ENCODE measurements around the gene SIL1. TPM values are rescaled to one million over a fixed set of nuclear protein-coding genes. Genes with fewer than 3 reads are reported as not detected.
A peak's percentile ranks its signal among the peaks of the same experiment; 100 is the strongest.

The SIL1 gene

DNA sequence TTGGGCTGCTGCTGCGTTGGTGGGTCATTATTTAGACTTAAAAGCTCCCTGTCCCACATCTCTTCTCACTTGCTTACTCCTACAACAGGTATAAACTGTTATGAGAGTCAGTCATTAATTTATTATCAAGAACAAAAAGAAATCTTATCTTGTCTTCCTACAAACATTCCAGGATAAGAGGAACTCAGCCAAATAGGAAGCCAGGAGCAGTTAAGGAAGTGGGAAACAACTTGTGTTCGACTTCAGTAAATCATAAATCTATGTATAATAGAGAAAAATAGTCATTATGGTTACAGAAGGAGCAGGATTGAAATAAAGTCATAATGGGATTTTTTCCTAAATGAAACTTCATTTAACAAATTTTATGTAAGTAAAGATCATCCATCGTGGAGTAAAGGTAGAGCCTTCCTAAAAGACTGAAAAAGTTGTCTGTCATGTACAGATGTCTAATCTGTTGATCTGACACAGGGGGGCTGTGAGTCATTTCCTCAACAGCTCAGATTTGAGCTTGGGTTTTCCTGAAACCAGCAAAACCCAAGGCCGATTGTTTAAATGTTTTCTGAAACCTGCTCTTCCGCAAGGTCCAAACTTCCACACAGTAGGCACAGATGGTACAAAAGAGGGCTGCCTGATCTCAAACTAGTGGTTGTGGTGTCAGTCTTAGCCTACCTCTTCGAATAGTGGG lies 297.7 kb downstream of the SIL1 start:
- Histone ChIP-seq H3K79me1 (replicated peaks; ENCODE audit: low read length, poor library complexity, severe bottlenecking) (peaks cover 12% of the 10 kb centered on the region), H3K27me3 (ENCODE audit: control insufficient read depth in 1 of 2, insufficient read depth in 1 of 2, low read length in 2 of 2) (no peaks in the 10 kb centered on the region), H3K36me3 (ENCODE audit: control insufficient read depth in 1 of 2, insufficient read depth in 2 of 2, low read depth in 1 of 2, low read length in 2 of 2) (peaks cover 12 to 65% of the 10 kb centered on the region in 2 experiments), H2BK15ac (ENCODE audit: low read depth, poor library complexity, severe bottlenecking) (no peak overlapping the region), H3K18ac (ENCODE audit: low read depth in 1 of 2, low read length in 2 of 2) (peak overlapping the region in 1 of 2 experiments; percentile 66), H2BK120ac (ENCODE audit: low read depth, low read length) (no peak overlapping the region), H2AK5ac (ENCODE audit: low read length, severe bottlenecking) (no peak overlapping the region), H3K4ac (ENCODE audit: low read depth in 1 of 2, low read length in 2 of 2) (no peak overlapping the region), H2BK12ac (ENCODE audit: low read length in 2 of 2) (no peak overlapping the region), H4K8ac (ENCODE audit: low read length) (no peak overlapping the region), H3K4me3 (ENCODE audit: insufficient read depth in 1 of 2, low read depth in 1 of 2, low read length in 2 of 2) (no peak overlapping the region), H3K4me2 (ENCODE audit: low read length, poor library complexity, severe bottlenecking) (peak overlapping the region; percentile 31), H3K23ac (ENCODE audit: low read length in 2 of 2) (no peak overlapping the region), H3K27ac (ENCODE audit: low read length, poor library complexity, severe bottlenecking) (peak overlapping the region; percentile 90), H3K9me3 (ENCODE audit: control insufficient read depth, low read length) (no peaks in the 10 kb centered on the region), H3K4me1 (ENCODE audit: control insufficient read depth, insufficient read depth, low read depth, low read length) (peaks cover 11% of the 10 kb centered on the region), H3K9ac (ENCODE audit: low read length) (no peak overlapping the region), H4K91ac (ENCODE audit: low read length) (no peak overlapping the region), H2BK5ac (ENCODE audit: low read depth, low read length, poor library complexity, severe bottlenecking) (peak overlapping the region; percentile 46), H2AFZ (ENCODE audit: low read depth, low read length) (no peak overlapping the region), H3K14ac (ENCODE audit: low read length in 2 of 2) (no peak overlapping the region)
- 6% methylated on average over 2 of the region's 6 CpGs for WGBS
- DNase-seq = peak; percentile 84

DNA sequence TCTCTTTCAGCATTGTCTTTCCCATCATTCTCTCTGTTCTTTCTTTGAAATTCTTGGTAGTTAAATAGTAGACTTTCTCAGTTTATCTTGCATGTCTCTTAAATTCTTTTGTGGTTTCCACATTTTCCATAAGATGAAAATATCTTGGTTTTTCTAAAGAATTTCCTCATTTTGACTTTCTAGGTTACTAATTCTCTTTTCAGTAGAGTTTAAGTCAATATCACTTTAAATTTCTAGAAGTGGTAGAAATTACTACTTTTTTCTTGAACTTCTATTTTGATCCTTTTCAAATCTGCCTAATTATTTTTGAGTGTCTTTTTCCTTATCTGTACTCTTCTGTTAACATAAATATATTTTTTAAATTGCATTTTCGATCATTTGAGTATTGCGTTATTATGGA lies 299.4 kb downstream of the SIL1 start:
- no peak overlapping the region for H2BK5ac ChIP-seq (ENCODE audit: low read depth, low read length, poor library complexity, severe bottlenecking)
- H3K4me1 ChIP-seq (ENCODE audit: control insufficient read depth, insufficient read depth, low read depth, low read length) = peaks cover 8% of the 10 kb centered on the region
- H3K27me3 ChIP-seq (ENCODE audit: control insufficient read depth in 1 of 2, insufficient read depth in 1 of 2, low read length in 2 of 2) = no peaks in the 10 kb centered on the region
- H2BK12ac ChIP-seq (ENCODE audit: low read length in 2 of 2) = no peak overlapping the region
- H2BK15ac ChIP-seq (ENCODE audit: low read depth, poor library complexity, severe bottlenecking) = no peak overlapping the region
- no peak overlapping the region for H3K4ac ChIP-seq (ENCODE audit: low read depth in 1 of 2, low read length in 2 of 2)
- H3K79me1 ChIP-seq (replicated peaks; ENCODE audit: low read length, poor library complexity, severe bottlenecking) = peaks cover 21% of the 10 kb centered on the region
- no peak overlapping the region for H2AK5ac ChIP-seq (ENCODE audit: low read length, severe bottlenecking)
- WGBS = 85% methylated on average over 2 of the region's 2 CpGs
- H3K9ac ChIP-seq (ENCODE audit: low read length) = no peak overlapping the region
- H3K4me2 ChIP-seq (ENCODE audit: low read length, poor library complexity, severe bottlenecking) = no peak overlapping the region
- H3K27ac ChIP-seq (ENCODE audit: low read length, poor library complexity, severe bottlenecking) = no peak overlapping the region
- peaks cover 12 to 60% of the 10 kb centered on the region in 2 experiments for H3K36me3 ChIP-seq (ENCODE audit: control insufficient read depth in 1 of 2, insufficient read depth in 2 of 2, low read depth in 1 of 2, low read length in 2 of 2)
- H3K14ac ChIP-seq (ENCODE audit: low read length in 2 of 2) = no peak overlapping the region
- no peak overlapping the region for H3K4me3 ChIP-seq (ENCODE audit: insufficient read depth in 1 of 2, low read depth in 1 of 2, low read length in 2 of 2)
- no peak for DNase-seq
- H2BK120ac ChIP-seq (ENCODE audit: low read depth, low read length) = no peak overlapping the region
- H3K23ac ChIP-seq (ENCODE audit: low read length in 2 of 2) = no peak overlapping the region
- H2AFZ ChIP-seq (ENCODE audit: low read depth, low read length) = no peak overlapping the region
- H4K91ac ChIP-seq (ENCODE audit: low read length) = no peak overlapping the region
- H3K18ac ChIP-seq (ENCODE audit: low read depth in 1 of 2, low read length in 2 of 2) = no peak overlapping the region
- H3K9me3 ChIP-seq (ENCODE audit: control insufficient read depth, low read length) = no peaks in the 10 kb centered on the region
- H4K8ac ChIP-seq (ENCODE audit: low read length) = no peak overlapping the region

DNA sequence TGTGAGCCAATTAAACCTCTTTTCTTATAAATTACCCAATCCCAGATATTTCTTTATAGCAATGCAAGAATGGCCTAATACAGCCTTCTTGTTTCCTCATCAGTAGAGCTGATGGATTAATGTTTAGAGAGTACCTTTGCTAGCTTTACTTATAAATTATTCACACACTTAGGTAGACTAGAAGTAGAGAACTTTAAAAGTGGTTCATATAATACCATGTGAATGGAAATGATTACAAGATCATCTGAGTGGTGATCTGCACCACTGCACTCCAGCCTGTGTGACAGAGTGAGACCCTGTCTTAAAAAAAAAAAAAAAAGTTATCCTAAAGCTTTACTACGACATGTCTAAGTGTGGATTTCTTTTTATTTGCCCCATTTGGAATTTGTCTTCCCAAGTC lies 299.9 kb downstream of the SIL1 start:
- no peak for DNase-seq
- Histone ChIP-seq H3K79me1 (replicated peaks; ENCODE audit: low read length, poor library complexity, severe bottlenecking) (peaks cover 22% of the 10 kb centered on the region), H3K18ac (ENCODE audit: low read depth in 1 of 2, low read length in 2 of 2) (no peak overlapping the region), H2BK5ac (ENCODE audit: low read depth, low read length, poor library complexity, severe bottlenecking) (no peak overlapping the region), H4K91ac (ENCODE audit: low read length) (no peak overlapping the region), H2BK120ac (ENCODE audit: low read depth, low read length) (no peak overlapping the region), H2AFZ (ENCODE audit: low read depth, low read length) (no peak overlapping the region), H2AK5ac (ENCODE audit: low read length, severe bottlenecking) (no peak overlapping the region), H3K27me3 (ENCODE audit: control insufficient read depth in 1 of 2, insufficient read depth in 1 of 2, low read length in 2 of 2) (no peaks in the 10 kb centered on the region), H3K14ac (ENCODE audit: low read length in 2 of 2) (no peak overlapping the region), H3K4me2 (ENCODE audit: low read length, poor library complexity, severe bottlenecking) (no peak overlapping the region), H2BK12ac (ENCODE audit: low read length in 2 of 2) (no peak overlapping the region), H3K4ac (ENCODE audit: low read depth in 1 of 2, low read length in 2 of 2) (no peak overlapping the region), H3K9me3 (ENCODE audit: control insufficient read depth, low read length) (no peaks in the 10 kb centered on the region), H3K36me3 (ENCODE audit: control insufficient read depth in 1 of 2, insufficient read depth in 2 of 2, low read depth in 1 of 2, low read length in 2 of 2) (peaks cover 12 to 56% of the 10 kb centered on the region in 2 experiments), H2BK15ac (ENCODE audit: low read depth, poor library complexity, severe bottlenecking) (no peak overlapping the region), H3K9ac (ENCODE audit: low read length) (no peak overlapping the region), H3K23ac (ENCODE audit: low read length in 2 of 2) (no peak overlapping the region), H4K8ac (ENCODE audit: low read length) (no peak overlapping the region), H3K4me1 (ENCODE audit: control insufficient read depth, insufficient read depth, low read depth, low read length) (peaks cover 8% of the 10 kb centered on the region), H3K27ac (ENCODE audit: low read length, poor library complexity, severe bottlenecking) (no peak overlapping the region), H3K4me3 (ENCODE audit: insufficient read depth in 1 of 2, low read depth in 1 of 2, low read length in 2 of 2) (no peak overlapping the region)
- no CpG with 5 or more reads among the region's 1 CpG for WGBS

Small RNA genes within 50 kb of the gene (small RNA-seq; reads per million reads assigned to genes)
- gene RNU6-572P (ENCODE audit: low read depth) = not detected

All from mesenchymal stem cell (in vitro differentiated cells and primary cell).